ENCODE results near the gene LRRC17.
"Not testable (repeated sequence)": the region's sequence is repeated elsewhere in the genome, so short reads cannot be mapped to it uniquely, and the experiment has no call there.

Gene LRRC17

GRCh38 chr7:102942868-102943267, 30.1 kb downstream of the LRRC17 start:
- no peak for DNase-seq (ENCODE audit: low spot score)

- DNase-seq (ENCODE audit: low spot score) = peak; percentile 64
Measured at GRCh38 chr7:102943423-102944169, 30.8 kb downstream of the LRRC17 start.

DNA sequence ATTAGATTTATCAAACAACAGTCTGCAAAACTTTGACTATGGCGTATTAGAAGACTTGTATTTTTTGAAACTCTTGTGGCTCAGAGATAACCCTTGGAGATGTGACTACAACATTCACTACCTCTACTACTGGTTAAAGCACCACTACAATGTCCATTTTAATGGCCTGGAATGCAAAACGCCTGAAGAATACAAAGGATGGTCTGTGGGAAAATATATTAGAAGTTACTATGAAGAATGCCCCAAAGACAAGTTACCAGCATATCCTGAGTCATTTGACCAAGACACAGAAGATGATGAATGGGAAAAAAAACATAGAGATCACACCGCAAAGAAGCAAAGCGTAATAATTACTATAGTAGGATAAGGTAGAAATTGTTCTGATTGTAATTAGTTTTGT, 31.4 kb downstream of the LRRC17 start:
- no peak for DNase-seq (ENCODE audit: low spot score)

- no peak for DNase-seq (ENCODE audit: low spot score)
Measured at GRCh38 chr7:102951839-102952238, 39.0 kb downstream of the LRRC17 start.

DNA sequence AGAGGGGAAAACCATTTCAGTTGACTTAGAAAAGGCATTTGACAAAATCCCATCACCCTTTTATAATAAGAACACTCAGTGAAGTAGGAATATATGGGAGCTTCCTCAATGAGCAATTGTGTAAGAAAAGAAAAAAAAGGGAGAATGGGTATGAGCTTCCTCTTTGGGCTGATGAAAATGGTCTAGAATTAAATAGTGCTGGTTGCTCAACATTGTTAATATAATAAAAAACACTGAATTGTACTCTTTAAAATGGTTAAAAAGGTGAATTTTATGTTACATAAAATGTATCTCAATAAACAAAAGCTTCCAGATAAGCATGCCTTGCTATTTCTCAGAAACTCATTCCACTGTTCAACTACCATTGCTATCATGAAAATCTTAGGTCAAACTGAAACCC, 40.6 kb downstream of the LRRC17 start:
- no peak for DNase-seq (ENCODE audit: low spot score)

GRCh38 chr7:102954359-102954758, 41.6 kb downstream of the LRRC17 start:
- DNase-seq (ENCODE audit: low spot score) = not testable (repeated sequence)

DNA sequence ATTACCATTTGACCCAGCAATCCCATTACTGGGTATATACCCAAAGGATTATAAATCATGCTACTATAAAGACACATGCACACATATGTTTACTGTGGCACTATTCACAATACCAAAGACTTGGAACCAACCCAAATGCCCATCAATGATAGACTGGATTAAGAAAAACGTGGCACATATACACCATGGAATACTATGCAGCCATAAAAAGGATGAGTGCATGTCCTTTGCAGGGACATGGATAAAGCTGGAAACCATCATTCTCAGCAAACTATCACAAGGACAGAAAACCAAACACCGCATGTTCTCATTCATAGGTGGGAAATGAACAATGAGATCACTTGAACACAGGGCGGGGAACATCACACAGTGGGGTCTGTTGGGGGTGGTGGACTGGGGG, 45.2 kb downstream of the LRRC17 start:
- not testable (repeated sequence) for DNase-seq (ENCODE audit: low spot score)

DNA sequence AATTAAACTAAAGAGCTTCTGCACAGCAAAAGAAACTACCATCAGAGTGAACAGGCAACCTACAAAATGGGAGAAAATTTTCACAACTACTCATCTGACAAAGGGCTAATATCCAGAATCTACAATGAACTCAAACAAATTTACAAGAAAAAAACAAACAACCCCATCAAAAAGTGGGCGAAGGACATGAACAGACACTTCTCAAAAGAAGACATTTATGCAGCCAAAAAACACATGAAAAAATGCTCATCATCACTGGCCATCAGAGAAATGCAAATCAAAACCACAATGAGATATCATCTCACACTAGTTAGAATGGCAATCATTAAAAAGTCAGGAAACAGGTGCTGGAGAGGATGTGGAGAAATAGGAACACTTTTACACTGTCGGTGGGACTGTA, 49.2 kb downstream of the LRRC17 start:
- not testable (repeated sequence) for DNase-seq (ENCODE audit: low spot score)

DNA sequence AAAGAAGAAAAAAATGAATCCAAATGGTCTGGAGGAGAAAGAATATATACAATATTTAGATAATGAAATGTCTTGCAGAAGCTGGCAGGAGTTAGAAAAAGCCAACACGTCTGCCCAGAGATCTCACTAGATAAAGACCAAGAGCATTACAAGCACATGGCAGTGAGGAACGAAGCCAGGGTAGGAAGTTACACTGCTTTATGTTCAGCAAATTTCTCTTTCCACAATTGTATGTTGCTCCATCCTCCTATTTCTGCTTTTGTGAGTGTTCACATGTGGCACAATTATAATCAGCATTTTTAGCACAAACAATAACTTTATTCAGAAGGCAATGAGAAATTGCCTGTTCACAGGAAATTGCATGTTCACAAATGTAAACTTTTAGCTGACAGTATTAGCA, 53.7 kb downstream of the LRRC17 start:
- DNase-seq (ENCODE audit: low spot score) = no peak

GRCh38 chr7:102967798-102968197, 55.0 kb downstream of the LRRC17 start:
- DNase-seq (ENCODE audit: low spot score) = no peak

DNA sequence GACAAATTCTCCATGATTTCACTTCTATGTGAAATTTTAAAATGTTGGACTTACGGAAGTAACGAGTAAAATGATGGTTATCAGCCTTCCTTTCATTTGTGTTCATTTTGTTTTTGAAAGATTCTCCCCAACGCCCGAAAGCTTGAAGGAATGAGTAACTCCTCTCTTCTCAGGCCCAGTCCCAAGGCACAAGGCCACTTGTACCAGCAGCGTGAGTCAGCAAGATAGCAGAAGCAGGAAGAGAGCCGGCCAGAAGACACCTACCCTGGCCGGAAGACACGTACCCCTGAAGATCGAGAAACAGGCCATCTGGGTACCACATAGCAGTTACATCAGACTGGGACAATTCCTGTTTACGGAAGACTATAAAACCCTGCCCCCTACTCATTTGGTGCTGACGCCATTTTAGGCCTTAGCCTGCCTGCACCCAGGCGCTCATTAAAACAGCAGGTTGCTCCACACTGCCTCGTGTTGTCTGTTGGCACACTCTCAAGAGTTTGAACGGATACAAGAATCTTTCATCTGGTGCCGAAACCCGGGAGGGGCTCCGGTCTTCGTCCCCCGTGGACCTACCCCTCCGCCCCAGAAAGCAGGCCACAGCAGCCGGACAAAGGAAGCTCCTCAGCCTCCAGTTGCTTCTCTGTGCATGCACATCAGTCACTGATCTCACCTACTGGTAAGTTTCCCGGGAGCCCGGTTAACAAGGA, 60.4 kb downstream of the LRRC17 start:
- DNase-seq (ENCODE audit: low spot score) = no peak

GRCh38 chr7:102974366-102975236, 61.8 kb downstream of the LRRC17 start:
- DNase-seq (ENCODE audit: low spot score) = no peak

GRCh38 chr7:102975854-102976253, 63.1 kb downstream of the LRRC17 start:
- DNase-seq (ENCODE audit: low spot score) = no peak

GRCh38 chr7:102976493-102976892, 63.7 kb downstream of the LRRC17 start:
- DNase-seq (ENCODE audit: low spot score) = no peak

DNA sequence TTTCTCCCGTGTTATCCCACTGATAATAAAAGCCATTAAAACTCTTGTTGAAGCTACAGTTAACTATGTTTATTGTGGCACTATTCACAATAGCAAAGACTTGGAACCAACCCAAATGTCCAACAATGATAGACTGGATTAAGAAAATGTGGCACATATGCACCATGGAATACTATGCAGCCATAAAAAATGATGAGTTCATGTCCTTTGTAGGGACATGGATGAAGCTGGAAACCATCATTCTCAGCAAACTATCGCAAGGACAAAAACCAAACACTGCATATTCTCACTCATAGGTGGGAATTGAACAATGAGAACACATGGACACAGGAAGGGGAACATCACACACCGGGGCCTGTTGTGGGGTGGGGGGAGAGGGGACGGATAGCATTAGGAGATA, 64.8 kb downstream of the LRRC17 start:
- not testable (repeated sequence) for DNase-seq (ENCODE audit: low spot score)

DNA sequence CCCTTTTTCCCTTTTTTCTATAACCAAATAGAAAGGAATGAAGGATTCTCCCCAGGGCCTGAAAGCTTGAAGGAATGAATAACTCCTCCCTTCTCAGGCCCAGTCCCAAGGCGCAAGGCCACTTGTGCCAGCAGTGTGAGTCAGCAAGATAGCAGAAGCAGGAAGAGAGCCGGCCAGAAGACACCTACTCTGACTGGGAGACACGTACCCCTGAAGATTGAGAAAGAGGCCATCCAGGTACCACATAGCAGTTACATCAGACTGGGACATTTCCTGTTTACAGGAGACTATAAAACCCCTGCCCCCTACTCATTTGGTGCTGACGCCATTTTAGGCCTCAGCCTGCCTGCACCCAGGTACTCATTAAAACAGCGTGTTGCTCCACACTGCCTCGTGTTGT, 65.5 kb downstream of the LRRC17 start:
- DNase-seq (ENCODE audit: low spot score) = no peak

DNA sequence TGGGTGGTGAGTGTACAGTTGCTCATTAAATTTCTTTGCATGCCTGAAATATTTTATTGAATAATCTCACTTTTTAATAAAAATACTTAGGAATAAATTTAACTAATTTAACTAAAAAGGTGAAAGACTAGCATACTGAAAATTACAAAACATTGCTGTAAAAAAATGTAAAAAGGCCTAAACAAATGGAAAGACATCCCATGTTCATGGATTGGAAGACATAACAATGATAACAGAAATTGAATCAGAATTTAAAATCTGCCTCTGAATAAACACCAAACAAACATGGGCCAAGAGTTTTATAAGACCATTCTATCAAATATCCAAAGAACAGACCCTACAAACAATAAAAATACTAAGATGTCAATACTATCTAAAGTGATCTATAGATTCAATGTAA, 66.9 kb downstream of the LRRC17 start:
- no peak for DNase-seq (ENCODE audit: low spot score)

- no peak for DNase-seq (ENCODE audit: low spot score)
Measured at GRCh38 chr7:102981451-102981850, 68.7 kb downstream of the LRRC17 start.

- no peak for DNase-seq (ENCODE audit: low spot score)
Measured at GRCh38 chr7:102982235-102982634, 69.4 kb downstream of the LRRC17 start.

DNA sequence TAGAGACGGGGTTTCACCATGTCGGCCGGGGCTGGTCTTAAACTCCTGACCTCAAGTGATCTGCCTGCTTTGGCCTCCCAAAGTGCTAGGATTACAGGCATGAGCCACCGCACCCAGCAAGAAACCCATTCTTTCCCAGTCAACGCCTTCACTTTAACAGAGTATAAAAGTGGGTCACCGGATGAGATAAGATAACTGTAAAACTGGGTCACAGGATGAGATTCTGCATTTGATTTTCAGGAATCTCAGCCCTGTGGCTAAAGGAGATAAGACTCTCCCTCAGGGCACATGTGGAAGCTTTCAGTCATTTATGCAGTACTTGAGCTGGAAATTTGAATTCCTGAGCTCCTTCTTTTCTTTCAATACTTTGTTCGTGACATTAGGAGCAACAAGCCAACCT, 70.8 kb downstream of the LRRC17 start:
- no peak for DNase-seq (ENCODE audit: low spot score)

DNA sequence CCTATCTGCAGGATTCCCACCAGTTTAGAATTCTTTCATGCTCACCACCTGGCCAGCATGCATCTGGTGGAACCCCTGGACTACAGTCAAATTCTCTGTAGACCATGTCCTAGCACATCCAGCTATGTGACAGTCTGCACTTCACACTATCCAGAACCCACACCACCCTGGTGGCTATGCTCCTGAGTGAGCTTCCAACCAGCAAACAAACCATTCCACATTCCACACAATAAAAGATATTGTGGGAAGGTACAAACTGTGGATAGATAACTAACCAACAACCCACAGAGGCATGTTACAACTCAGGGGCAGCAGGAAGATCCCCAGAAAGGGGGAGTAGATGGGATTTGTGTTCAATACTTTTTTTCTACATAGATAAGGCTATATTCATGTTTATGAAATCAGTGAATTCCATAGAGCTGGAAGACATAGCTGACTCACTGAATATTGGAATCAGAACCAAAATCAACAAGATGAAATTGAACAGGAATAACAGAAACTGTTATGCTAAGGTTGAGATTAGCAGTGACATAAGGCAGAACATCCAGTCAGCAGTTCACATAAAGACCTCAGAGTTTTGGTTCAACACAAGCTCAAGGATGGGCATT, 72.5 kb downstream of the LRRC17 start:
- no peak for DNase-seq (ENCODE audit: low spot score)

DNA sequence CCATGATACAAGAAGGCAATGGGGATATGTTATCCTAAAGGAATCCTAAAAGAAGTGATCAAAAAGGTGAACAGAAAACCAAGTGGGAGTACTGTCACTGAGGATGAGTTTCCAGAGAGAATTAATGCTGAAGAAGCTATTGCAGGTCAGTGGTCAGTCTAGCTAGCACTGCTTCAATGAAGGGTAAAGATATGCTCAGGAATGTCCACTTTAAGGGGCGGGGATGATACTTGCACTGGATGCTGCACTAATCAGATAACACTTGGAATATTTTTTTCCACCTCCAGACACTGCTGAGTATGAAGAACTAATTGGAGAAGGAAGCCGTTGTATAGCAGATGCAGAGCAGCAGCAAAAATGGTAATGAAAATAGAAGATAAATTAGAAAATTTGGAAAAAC, 75.3 kb downstream of the LRRC17 start:
- no peak for DNase-seq (ENCODE audit: low spot score)
